Rectal smooth muscle tissue (tissue), 1 donor: ENCODE results near the gene EDNRB.
"Not testable (repeated sequence)": the region's sequence is repeated elsewhere in the genome, so short reads cannot be mapped to it uniquely, and the experiment has no call there.

Experiments
- H3K27ac ChIP-seq: one replicate; pipeline ENCODE4 v1.7.0; 2013; ENCODE audit warnings: low read depth, low read length, inconsistent platforms
- H3K27me3 ChIP-seq: one replicate; pipeline ENCODE4 v1.7.0; 2013; ENCODE audit warnings: low read length; ENCODE audit not compliant: control insufficient read depth, insufficient read depth
- H3K36me3 ChIP-seq: one replicate; pipeline ENCODE4 v1.7.0; 2013; ENCODE audit warnings: low read length; ENCODE audit not compliant: control insufficient read depth, insufficient read depth
- H3K4me1 ChIP-seq: one replicate; pipeline ENCODE4 v1.7.0; 2013; ENCODE audit warnings: low read length; ENCODE audit not compliant: control insufficient read depth, insufficient read depth
- H3K4me3 ChIP-seq: one replicate; pipeline ENCODE4 v1.7.0; 2013; ENCODE audit warnings: low read length
- H3K9ac ChIP-seq: one replicate; pipeline ENCODE4 v1.7.0; 2013; ENCODE audit warnings: low read length

EDNRB gene

DNA sequence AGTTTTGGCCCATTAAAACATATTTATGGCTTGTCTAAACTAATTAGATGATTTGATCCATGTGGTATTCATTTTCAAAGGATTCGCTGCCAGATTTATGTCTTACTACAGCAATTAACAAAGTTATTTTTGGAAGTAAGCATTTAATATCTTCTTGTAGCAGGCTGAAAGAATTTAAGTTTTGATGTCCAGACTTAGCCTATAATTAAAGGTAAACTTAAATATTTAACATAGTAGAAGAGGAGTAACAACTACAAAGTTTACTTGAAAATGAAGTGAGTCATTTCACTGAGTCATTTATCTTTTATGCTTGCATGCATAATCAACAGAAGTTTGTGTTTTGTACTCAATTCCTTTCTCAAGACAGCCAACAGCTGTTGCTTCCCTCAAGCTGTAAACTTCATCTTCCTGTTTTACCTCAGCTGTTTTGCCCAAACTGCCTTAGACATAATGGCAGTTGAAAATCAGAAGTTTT lies 58.1 kb downstream of the EDNRB start:
- Histone ChIP-seq H3K27ac (no peak overlapping the region), H3K9ac (no peak overlapping the region), H3K4me1 (no peaks in the 10 kb centered on the region), H3K36me3 (no peaks in the 10 kb centered on the region), H3K27me3 (no peaks in the 10 kb centered on the region), H3K4me3 (no peak overlapping the region)

DNA sequence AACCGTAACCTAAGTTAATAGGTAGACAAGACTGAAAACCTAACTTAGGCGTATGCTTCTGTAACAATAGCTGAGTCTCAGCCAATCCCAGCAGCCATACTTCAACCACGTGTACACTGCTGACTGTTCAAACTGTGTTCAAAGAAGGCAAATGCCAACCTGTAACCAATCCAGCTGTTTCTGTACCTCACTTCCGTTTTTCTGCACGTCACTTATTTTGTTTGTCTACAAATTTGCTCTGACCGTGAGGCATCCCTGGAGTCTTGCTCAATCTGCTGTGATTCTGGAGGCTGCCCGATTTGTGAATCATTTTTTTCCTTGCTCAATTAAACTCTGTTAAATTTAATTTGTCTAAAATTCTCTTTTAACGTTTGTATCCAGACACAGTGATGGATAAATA lies 59.2 kb downstream of the EDNRB start:
- Histone ChIP-seq H3K36me3 (no peaks in the 10 kb centered on the region), H3K27ac (no peak overlapping the region), H3K27me3 (no peaks in the 10 kb centered on the region), H3K4me3 (no peak overlapping the region), H3K9ac (no peak overlapping the region), H3K4me1 (no peaks in the 10 kb centered on the region)

DNA sequence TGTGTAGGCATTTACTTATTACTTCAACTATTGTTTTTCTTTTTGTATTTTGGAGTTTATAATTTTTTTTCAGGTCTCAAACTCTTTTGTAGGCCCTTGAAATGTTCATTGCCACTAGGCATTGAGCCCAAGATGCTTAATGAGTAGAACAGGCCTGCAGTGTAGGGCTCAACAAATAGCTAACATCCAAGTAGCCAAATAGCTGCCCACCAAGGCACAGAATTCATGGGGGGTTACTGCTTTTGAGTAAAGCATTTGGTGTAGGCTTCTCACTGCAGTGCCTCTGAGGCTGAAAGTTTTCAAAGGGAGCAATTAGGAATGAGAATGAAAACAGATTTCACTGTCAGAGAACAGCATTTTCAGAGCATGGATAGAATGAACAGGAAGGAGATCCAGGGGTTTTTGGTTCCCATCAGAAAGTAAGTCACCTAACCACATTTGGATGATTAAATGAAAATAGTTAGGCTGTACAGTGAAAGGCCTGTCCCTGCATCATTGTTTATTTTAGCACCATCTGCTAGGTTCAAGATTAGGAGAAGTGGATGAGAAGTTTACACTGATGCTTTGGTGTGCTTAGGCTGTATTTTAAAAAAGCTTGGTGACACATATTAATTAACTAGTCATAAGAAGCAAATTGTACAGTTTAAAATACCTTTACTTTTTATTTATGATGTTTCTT lies 61.0 kb downstream of the EDNRB start:
- no peaks in the 10 kb centered on the region for H3K4me1 ChIP-seq
- no peak overlapping the region for H3K27ac ChIP-seq
- H3K36me3 ChIP-seq, result no peaks in the 10 kb centered on the region
- no peak overlapping the region for H3K4me3 ChIP-seq
- H3K27me3 ChIP-seq, result no peaks in the 10 kb centered on the region
- no peak overlapping the region for H3K9ac ChIP-seq

DNA sequence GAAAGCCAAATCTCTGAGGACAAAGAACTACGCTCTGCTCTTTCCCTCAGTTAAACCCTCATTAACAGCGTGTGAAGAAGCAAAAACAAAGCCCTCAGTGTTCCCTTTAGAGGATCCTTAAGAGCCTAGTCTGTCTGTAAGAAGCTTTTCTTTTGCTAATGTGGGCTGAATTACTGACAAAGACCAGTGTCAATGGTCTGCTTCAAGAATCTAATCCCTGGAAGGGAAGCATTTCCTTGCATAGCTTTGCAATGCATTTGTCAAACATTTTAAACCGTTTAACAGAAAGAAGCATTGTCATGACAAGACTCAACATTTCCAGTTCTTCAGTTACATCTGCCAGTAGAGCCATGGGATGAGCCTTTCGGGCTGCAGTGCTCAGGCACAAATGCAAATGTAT lies 64.9 kb downstream of the EDNRB start:
- Histone ChIP-seq H3K9ac (no peak overlapping the region), H3K4me1 (no peaks in the 10 kb centered on the region), H3K27me3 (no peaks in the 10 kb centered on the region), H3K4me3 (no peak overlapping the region), H3K27ac (no peak overlapping the region), H3K36me3 (no peaks in the 10 kb centered on the region)

DNA sequence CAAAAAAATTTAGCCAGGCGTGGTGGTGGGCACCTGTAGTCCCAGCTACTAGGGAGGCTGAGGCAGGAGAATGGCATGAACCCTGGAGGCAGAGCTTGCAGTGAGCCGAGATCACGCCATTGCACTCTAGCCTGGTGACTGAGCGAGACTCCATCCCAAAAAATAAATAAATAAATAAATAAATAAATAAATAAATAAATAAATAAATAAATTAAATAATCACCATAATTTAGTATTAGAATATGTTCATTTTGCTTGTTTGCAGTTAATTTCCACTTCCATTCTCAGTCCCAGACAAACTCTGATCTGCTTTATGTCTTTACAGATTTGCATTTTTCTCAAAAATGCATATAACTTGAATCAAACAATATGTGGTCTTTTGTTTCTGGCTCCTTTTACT lies 70.6 kb downstream of the EDNRB start:
- H3K27me3 ChIP-seq, H3K4me3 ChIP-seq, H3K9ac ChIP-seq, H3K27ac ChIP-seq, H3K36me3 ChIP-seq, H3K4me1 ChIP-seq: not testable (repeated sequence)

DNA sequence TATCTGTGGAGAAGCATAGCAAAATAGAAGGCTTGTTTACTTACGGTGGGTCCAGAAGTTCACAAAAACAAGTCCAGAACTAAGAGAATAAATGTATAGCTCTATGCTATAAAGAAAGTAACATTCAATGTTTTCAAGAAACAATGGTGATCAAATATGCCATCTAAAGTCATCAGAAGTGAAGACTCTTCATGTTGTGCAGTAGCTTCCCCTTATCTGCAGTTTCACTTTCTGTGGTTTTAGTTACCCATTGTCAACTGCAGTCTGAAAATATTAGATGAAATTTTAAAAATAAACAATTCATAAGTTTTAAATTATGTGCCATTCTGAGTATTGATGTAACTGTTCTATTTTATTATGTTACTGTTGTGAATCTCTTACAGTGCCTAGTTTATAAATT lies 72.5 kb downstream of the EDNRB start:
- Histone ChIP-seq H3K4me1 (no peaks in the 10 kb centered on the region), H3K4me3 (no peak overlapping the region), H3K27ac (no peak overlapping the region), H3K36me3 (no peaks in the 10 kb centered on the region), H3K9ac (no peak overlapping the region), H3K27me3 (no peaks in the 10 kb centered on the region)
